Aorta (tissue), 5 donors: ENCODE data around the gene S100A4. TPM values are rescaled to one million over a fixed set of nuclear protein-coding genes. Genes with fewer than 3 reads are reported as not detected.

Experiments
- ATAC-seq: fragments of 200-7000 bp; cut with Tn5 transposase; one replicate; pipeline ENCODE4 v1.9.1; 2022; ENCODE audit warnings: moderate library complexity; ENCODE audit not compliant: low FRiP score
- DNase-seq, 2 donors: peaks; one replicate each; pipeline ENCODE4 v3.0.0-alpha.2; 2020
- H3K27ac ChIP-seq, 2 donors: one replicate each; pipeline ENCODE4 v1.5.1; 2013; ENCODE audit warnings: low read length in 2 of 2, mild to moderate bottlenecking in 2 of 2, moderate library complexity in 2 of 2, control low read depth in 1 of 2, inconsistent platforms in 1 of 2, low read depth in 1 of 2
- H3K27me3 ChIP-seq, 2 donors: one replicate each; pipeline ENCODE4 v1.6.1; 2013; ENCODE audit warnings: control low read depth in 1 of 2, low read length in 1 of 2, mild to moderate bottlenecking in 1 of 2, moderate library complexity in 1 of 2; ENCODE audit not compliant: insufficient read depth in 2 of 2, control insufficient read depth in 1 of 2
- H3K36me3 ChIP-seq, 2 donors: one replicate each; pipeline ENCODE4 v1.6.1; 2013; ENCODE audit warnings: control low read depth in 1 of 2, low read length in 1 of 2, mild to moderate bottlenecking in 1 of 2; ENCODE audit not compliant: insufficient read depth in 2 of 2, control insufficient read depth in 1 of 2
- H3K4me1 ChIP-seq, 2 donors: one replicate each; pipeline ENCODE4 v1.6.1; 2013; ENCODE audit warnings: low read length in 2 of 2, control low read depth in 1 of 2, mild to moderate bottlenecking in 1 of 2, moderate library complexity in 1 of 2; ENCODE audit not compliant: insufficient read depth in 2 of 2, control insufficient read depth in 1 of 2
- H3K4me3 ChIP-seq, 2 donors: one replicate each; pipeline ENCODE4 v1.5.1; 2013; ENCODE audit warnings: low read length in 2 of 2, control low read depth in 1 of 2, mild to moderate bottlenecking in 1 of 2
- H3K9me3 ChIP-seq: one replicate; pipeline ENCODE4 v1.6.1; 2013; ENCODE audit warnings: mild to moderate bottlenecking, low read length; ENCODE audit not compliant: control insufficient read depth
- WGBS, 2 donors: extraction: QIAGEN DNeasy Blood & Tissue Kit; methylation state at CpG; one replicate each; pipeline ENCODE4 v1.1.7; 2013; 5-methylcytosine and 5-hydroxymethylcytosine counted together
- intact Hi-C, 2 donors: fragments of 100-400 bp; cut with DNase I; formaldehyde crosslinking; loops; one replicate each; pipeline versions ENCODE4 v1.14.2 to v1.15.0; 2022
- polyA plus RNA-seq, 2 donors: library from polyadenylated mRNA; stranded (reverse); fragments of 200-250 nt; gene quantifications; one replicate each; pipeline ENCODE4 v1.2.3, GENCODE V29; 2013
- total RNA-seq, 2 donors: library from RNA; stranded (reverse); fragmentation: NEBNext Ultra II Directional; extraction: Animal tissue kit (Norgen Biotek cat#: 25700); gene quantifications; one replicate each; pipeline ENCODE4 v1.2.1, GENCODE V29; 2021
- donor health status: healthy with polysubstance abuse.
- donor health status: Bipolar disorder and iron deficiency.
- donor health status: DM: no; HTN: no; CAD: no.
- donor health status: DM: no; HTN: no; CAD: no.
- donor health status: DM: yes; HTN: yes; CAD: no.

Gene S100A4
- total and polyA plus RNA-seq, 4 donors: 406 to 4,033 (median 2,168) TPM

DNA sequence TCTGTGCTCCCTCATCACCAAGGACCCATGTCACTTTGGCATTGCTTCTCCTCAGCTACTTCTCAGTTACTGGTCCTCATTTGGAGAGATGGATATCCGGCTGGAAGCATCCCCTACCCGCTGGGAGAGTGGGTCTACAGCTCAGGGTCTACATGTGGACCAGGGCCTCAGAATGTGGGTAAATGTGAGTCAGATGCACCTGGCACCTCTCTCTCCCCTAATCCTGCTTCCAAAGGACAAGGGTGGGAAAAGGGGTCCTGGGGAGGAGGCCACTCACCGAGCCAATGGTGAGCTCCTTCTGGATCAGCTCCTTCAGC lies 10.7 kb downstream of the S100A4 start:
- ATAC-seq (no peak), DNase-seq (no peak)
- no peaks in the 10 kb centered on the region for H3K27me3 ChIP-seq
- H3K27ac ChIP-seq: peak overlapping the region; percentile 69 to 99
- H3K9me3 ChIP-seq: no peaks in the 10 kb centered on the region
- peak overlapping the region; percentile 27 to 91 for H3K4me3 ChIP-seq
- intact Hi-C loops: loop anchor here in 1 of 2 donors (2.0 kb wide), 1 partner anchor 14 kb away; the partner anchor contains the start of gene S100A3
- 7 to 8% methylated on average over 3 of the region's 3 CpGs for WGBS, 2 donors
- no peaks in the 10 kb centered on the region for H3K36me3 ChIP-seq
- H3K4me1 ChIP-seq: no peaks in the 10 kb centered on the region

DNA sequence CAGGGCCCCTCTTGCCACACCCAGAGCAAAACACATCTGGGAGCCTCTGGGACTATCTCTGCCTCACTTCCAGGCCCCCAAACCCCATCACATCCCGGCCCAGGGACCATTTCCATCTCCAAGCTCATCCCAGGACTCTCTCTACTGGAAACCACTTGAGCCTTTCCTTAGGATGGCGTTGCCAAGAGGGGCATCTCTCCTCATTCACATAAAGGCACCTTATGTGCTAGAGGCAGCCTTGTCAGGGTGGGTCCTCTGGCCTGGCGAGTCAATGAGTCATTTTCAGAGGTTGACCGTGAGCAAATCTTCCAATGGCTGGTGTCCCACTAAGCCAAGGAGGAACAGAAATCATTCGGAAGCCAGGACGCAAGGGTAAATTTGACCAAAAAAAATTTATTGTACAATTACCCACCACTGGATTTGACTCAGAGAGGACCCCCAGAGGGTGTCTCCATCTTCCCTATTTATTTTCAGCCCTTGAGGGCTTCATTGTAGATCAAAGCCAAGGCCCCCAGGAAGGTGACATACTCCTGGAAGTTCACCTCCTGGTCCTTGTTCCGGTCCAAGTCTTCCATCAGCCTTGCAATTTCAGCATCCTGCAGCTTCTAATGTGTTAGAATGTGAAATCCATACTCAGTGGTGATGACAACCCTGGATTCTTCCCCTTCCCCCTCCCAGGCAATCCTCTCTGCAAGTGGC lies 11.2 kb downstream of the S100A4 start:
- Histone ChIP-seq H3K4me3 (peak overlapping the region; percentile 27 to 91), H3K27me3 (no peaks in the 10 kb centered on the region), H3K9me3 (no peaks in the 10 kb centered on the region), H3K27ac (peak overlapping the region; percentile 69 to 99), H3K4me1 (no peaks in the 10 kb centered on the region), H3K36me3 (no peaks in the 10 kb centered on the region)
- intact Hi-C loops: loop anchor here in 1 of 2 donors (2.0 kb wide), 1 partner anchor 14 kb away; the partner anchor contains the start of gene S100A3
- DNase-seq (peak in 1 of 2 donors; percentile 56), ATAC-seq (no peak)
- WGBS, 2 donors: 14 to 17% methylated on average over 7 of the region's 7 CpGs

DNA sequence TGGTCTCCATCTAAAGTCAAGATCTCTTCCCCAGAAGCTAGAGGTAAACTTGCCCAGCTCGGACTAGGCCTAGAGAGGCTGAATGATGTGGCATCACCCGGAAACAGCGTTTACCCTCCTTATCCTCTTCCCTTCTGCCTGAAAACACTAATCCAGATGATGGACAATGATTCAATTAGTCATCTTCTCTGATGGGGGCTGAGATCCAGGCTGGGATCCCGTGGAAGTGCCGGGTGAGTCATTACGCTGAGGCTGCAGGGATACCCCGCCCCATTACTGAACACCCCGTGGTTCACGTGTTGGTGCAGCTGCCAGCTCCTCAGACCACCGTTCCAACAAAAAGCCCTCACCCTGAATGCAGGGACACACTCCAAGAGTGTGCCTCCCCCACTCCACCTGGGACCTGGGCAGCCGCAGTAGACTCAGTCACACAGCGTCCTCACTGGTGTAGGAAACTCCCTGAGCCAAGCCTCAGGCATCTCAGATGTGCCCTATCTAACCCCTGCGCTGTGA lies 11.9 kb downstream of the S100A4 start:
- H3K4me1 ChIP-seq: no peaks in the 10 kb centered on the region
- intact Hi-C loops: loop anchor here (1.0 to 2.0 kb wide), 3 partner anchors 15 to 35 kb away; partner anchors contain the start of gene S100A3 (in 1 of the 2)
- H3K27me3 ChIP-seq: no peaks in the 10 kb centered on the region
- H3K9me3 ChIP-seq: no peaks in the 10 kb centered on the region
- peak; percentile 85 to 87 for DNase-seq
- H3K36me3 ChIP-seq: no peaks in the 10 kb centered on the region
- H3K4me3 ChIP-seq: peak overlapping the region; percentile 10 to 27
- WGBS, 2 donors: 4 to 5% methylated on average over 13 of the region's 13 CpGs
- peak; percentile 51 for ATAC-seq
- peak overlapping the region in 1 of 2 donors; percentile 99 for H3K27ac ChIP-seq

DNA sequence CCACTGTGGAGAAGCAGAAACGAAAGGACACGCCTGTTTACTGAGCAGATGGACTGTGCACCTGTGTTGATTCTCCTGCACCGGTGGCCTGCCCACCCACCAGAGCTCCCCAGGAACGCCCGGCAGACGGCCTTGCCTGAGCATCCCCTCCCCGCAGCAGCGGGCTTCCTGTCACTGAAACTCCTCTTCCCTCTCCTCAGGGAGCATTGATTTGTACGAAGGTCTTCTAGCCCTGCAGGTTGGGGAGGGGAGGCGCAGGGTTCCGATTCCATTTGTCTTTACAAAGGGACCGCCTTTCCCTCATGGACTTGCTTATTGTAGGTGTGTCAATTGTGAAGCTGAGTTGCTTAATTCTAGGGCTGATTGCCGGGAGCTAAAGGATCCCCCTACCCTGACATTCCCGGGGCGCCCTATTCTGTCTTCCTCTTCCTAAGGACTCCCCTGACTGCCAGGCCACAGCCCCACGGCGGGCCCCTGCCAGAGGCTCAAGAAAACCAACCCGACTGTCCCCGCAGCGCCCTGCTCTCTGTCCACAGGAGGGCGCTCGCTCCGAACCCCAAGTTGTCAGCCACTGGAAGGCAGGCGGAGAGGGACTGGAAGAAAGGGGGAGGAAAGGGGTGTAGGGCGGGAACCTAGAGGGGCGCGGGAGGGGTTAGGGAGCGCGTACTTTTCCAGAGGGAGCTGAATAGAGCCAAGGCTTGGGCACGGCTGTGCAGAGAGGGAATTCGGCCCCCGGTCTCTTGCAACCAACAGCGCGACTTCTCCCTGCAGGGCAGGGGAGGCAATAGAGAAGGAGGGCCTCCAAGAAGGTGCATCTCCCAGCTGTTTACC lies 12.6 kb downstream of the S100A4 start:
- intact Hi-C loops: loop anchor here (1.0 to 2.0 kb wide), 2 partner anchors 35 to 36 kb away; no protein-coding TSS in a partner anchor
- Histone ChIP-seq H3K27ac (peak overlapping the region; percentile 83 to 99), H3K36me3 (no peaks in the 10 kb centered on the region), H3K9me3 (no peaks in the 10 kb centered on the region), H3K4me1 (no peaks in the 10 kb centered on the region), H3K27me3 (no peaks in the 10 kb centered on the region), H3K4me3 (peak overlapping the region; percentile 4 to 10)
- WGBS, 2 donors: 11 to 12% methylated on average over 34 of the region's 34 CpGs
- DNase-seq (peak; percentile 91 to 95), ATAC-seq (peak; percentile 83)

DNA sequence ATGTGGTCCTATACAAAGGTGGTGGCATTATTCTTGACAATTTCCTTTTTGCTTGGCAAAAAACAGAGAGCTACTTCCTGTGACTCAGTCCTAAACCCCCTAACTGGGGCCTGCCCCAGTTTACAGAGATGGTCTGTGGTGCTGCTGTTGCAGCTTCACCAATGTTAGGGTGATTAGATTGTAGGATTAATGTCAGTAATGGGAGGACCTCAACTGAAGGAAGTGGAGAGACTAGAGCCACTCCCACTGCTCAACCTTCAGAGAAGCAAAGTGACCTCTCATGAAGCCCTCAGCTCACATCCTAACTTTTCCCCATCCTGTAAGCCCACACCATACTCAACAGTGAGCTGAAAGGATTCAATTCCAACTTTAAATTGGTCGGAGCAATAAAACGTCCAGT lies 13.4 kb downstream of the S100A4 start:
- Histone ChIP-seq H3K9me3 (no peaks in the 10 kb centered on the region), H3K4me1 (no peaks in the 10 kb centered on the region), H3K4me3 (no peak overlapping the region), H3K27ac (no peak overlapping the region), H3K36me3 (no peaks in the 10 kb centered on the region), H3K27me3 (no peaks in the 10 kb centered on the region)
- ATAC-seq (no peak), DNase-seq (no peak)
- intact Hi-C loops: loop anchor here in 1 of 2 donors (2.0 kb wide), 1 partner anchor 37 kb away; no protein-coding TSS in a partner anchor
- WGBS, 2 donors: 29 to 35% methylated on average over 2 of the region's 2 CpGs

DNA sequence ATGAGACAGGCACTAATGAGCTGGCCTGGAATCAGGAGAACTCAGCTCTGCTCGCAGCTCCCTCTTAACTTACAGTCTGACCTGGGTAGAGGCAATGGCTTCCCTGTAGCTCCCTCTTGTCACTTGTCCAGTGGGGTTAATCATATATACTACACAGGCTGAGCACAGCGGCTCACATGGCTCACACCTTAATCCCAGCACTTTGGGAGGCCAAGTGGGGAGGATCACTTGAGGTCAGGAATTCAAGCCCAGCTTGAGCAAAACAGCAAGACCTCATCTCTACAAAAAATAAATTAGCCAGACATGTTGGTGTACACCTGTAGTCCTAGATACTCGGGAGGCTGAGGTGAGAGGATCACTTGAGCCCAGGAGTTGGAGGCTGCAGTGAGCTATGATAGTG lies 14.0 kb downstream of the S100A4 start:
- no peaks in the 10 kb centered on the region for H3K36me3 ChIP-seq
- H3K27ac ChIP-seq: peak overlapping the region in 1 of 2 donors; percentile 20
- no peaks in the 10 kb centered on the region for H3K4me1 ChIP-seq
- DNase-seq: no peak
- H3K4me3 ChIP-seq: no peak overlapping the region
- H3K27me3 ChIP-seq: no peaks in the 10 kb centered on the region
- H3K9me3 ChIP-seq: no peaks in the 10 kb centered on the region
- ATAC-seq: no peak
- intact Hi-C loops: loop anchor here in 1 of 2 donors (2.0 kb wide), 1 partner anchor 37 kb away; no protein-coding TSS in a partner anchor
- WGBS, 2 donors: 61 to 72% methylated on average over 3 of the region's 3 CpGs

DNA sequence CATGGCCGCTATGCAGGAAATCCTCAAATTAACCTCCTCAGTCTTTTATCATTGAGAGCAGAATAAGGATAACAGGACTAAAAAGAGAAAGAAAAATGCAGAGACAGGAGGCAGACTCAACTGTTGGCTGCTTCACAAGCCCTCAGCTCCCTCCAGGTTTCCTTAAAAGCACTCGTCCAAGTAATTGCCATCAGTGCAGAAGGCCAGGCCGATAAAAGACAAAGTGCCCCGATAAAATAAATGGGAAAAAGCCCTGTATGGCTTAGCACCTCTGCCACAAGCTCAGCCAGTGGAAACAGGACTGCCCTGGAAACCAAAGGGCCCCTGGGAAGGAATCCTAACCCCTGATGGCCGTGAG lies 17.9 kb downstream of the S100A4 start:
- Histone ChIP-seq H3K4me3 (no peak overlapping the region), H3K27ac (no peak overlapping the region), H3K9me3 (no peaks in the 10 kb centered on the region), H3K36me3 (no peaks in the 10 kb centered on the region), H3K27me3 (no peaks in the 10 kb centered on the region), H3K4me1 (no peaks in the 10 kb centered on the region)
- intact Hi-C loops: no loop called here
- 27 to 40% methylated on average over 5 of the region's 5 CpGs for WGBS, 2 donors
- no peak for ATAC-seq
- DNase-seq: no peak

DNA sequence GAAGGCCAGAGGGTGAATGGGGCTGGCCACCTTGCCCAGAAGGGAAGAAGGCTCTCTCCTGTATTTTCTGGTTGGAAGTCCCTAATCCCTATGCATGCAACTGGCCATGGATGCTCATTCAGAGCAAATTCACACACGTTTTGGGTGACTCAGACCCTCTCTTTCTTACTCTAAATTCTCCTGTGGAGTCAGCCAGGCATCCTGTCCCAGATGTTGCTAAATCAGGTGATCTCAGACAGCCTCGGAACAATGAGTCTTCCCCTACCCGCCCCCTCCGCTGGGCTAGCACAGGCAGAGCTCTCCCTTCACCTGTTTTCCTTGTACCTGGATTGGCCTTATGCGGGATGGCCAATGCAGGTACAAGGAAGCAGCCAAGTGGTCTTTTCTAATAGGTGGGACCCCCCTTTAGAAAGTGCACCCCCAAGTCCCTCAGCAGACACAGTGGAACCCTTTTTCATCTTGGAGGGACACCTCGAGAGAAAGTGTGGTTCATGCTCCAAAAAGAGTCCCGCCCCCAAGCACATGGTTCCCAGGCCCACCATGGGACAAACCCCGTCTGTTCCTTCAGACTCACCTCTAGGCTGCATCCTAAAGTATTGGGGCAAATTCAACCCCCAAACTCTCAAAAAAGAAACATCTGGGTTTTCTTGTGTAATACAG lies 18.5 kb downstream of the S100A4 start:
- Histone ChIP-seq H3K27me3 (no peaks in the 10 kb centered on the region), H3K9me3 (no peaks in the 10 kb centered on the region), H3K27ac (no peak overlapping the region), H3K4me3 (no peak overlapping the region), H3K4me1 (no peaks in the 10 kb centered on the region), H3K36me3 (no peaks in the 10 kb centered on the region)
- no peak for ATAC-seq
- intact Hi-C loops: no loop called here
- 80 to 81% methylated on average over 8 of the region's 8 CpGs for WGBS, 2 donors
- DNase-seq: no peak
